ENCODE results near the gene OBP2A. TPM values are rescaled to one million over a fixed set of nuclear protein-coding genes. Genes with fewer than 3 reads are reported as not detected.

Gene OBP2A
- total and polyA plus RNA-seq, 2 of the 8 experiments (the other 6 are each of a cell fraction or from before 2014, with no cell fraction given) = not detected

DNA sequence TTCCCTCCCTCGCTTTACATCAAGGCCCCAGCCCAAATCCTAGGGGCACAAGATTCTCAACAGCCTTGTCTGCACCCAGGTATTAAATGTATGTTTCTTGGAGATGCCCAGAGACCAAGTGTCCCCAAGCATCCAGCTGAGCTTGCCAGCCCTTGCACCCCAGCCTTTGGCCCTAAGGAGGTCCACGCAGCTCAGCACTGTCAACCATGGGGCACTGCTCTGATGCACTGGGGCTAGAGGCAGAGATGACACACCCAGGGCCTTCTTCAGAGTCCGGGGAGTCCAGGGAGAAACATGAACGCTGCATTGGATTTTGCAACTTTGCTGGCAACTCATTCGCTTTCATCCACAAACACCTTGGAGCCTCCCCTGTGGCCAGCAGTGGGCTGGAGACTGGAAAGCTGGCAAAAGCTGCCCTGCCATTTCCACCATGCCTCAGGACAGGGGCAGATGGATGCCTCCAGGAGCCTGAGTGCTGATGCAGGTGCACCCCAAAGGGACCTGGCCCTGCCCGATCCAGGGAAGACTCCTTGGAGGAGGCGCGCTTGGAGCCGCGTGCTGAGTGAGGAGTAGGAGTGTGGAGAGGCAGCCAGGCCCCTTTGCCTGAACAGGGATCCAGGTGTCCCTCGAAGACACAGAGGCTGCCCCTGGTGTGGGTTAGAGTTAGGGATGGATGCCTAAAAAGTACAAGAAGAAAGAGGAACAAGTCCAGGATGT lies 34.9 kb downstream of the OBP2A start (continued):
- TF ChIP-seq SIRT6 (IDR thresholded peaks at IDR 0.05; ENCODE audit: low read length) = no peak
- TF ChIP-seq SP2 (IDR thresholded peaks at IDR 0.05; ENCODE audit: low read length) = no peak
- TF ChIP-seq, protein P1, sequence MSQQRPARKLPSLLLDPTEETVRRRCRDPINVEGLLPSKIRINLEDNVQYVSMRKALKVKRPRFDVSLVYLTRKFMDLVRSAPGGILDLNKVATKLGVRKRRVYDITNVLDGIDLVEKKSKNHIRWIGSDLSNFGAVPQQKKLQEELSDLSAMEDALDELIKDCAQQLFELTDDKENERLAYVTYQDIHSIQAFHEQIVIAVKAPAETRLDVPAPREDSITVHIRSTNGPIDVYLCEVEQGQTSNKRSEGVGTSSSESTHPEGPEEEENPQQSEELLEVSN (IDR thresholded peaks at IDR 0.05) = no peak
- TF ChIP-seq NRF1 (IDR thresholded peaks at IDR 0.05; ENCODE audit: low read depth, low read length) = no peak
- TF ChIP-seq CBX8 (IDR thresholded peaks at IDR 0.05; ENCODE audit: borderline replicate concordance, low read depth, low read length) = no peak

Measured in H1 (cell line).